ENCODE data around the gene NF2. TPM values are rescaled to one million over a fixed set of nuclear protein-coding genes. Genes with fewer than 3 reads are reported as not detected.
A peak's percentile ranks its signal among the peaks of the same experiment; 100 is the strongest.

The NF2 gene
- total and polyA plus RNA-seq, 11 donors, result 15.0 to 137 (median 52.1) TPM

DNA sequence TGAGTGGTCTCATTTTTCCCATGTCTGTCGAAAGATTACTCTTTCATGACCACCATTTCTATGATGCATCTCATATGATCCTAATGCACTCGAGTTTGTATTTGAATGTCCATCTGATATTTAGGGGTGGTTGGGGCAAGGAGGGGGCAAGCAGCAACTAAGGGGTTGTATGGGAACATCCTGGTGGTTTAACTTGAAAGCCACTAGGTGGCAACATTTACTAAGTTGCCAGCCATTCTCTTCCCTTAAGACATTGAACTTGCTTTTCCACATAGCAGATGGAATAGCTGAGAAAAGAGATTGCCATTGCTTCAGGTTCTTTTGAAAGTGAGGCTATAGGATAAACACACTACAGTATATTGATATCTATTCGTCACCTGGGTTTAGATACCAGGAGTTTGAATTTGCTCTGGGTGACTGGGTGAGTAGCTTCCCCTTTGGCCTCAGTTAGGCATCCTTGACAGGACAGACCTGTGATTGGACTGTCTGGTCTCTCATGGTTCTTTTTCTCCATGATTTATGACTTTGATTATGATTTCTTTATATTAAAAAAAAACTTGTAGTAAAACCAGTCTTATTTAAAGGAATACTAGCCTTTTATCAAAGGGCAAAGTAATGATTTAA, 32.4 kb downstream of the NF2 start:
- ATAC-seq, result peak in 2 of 4 donors; percentile 43 to 67
- TF ChIP-seq POLR2A (IDR thresholded peaks at IDR 0.05) (no peak), CTCF (IDR thresholded peaks at IDR 0.05) (peak; percentile 33 to 69 (median 50))
- H3K27me3 ChIP-seq, result no peaks in the 10 kb centered on the region
- peaks cover 0 to 40% (median 24%) of the 10 kb centered on the region in 9 donors for H3K36me3 ChIP-seq
- no peak for DNase-seq
- no peak overlapping the region for H3K4me3 ChIP-seq
- H3K9me3 ChIP-seq, result no peaks in the 10 kb centered on the region
- peaks cover 0 to 19% (median 6%) of the 10 kb centered on the region in 12 donors for H3K4me1 ChIP-seq
- intact Hi-C loops (cut with DNase I), result loop anchor here in 8 of 10 donors (2.0 to 10.0 kb wide), 7 partner anchors 61 to 456 kb away; partner anchors contain the start of gene HORMAD2 (in 1 of the 8)
- 39 to 51% (median 46%) methylated on average over 3 of the region's 3 CpGs for WGBS, 4 donors
- H3K27ac ChIP-seq, result no peak overlapping the region

DNA sequence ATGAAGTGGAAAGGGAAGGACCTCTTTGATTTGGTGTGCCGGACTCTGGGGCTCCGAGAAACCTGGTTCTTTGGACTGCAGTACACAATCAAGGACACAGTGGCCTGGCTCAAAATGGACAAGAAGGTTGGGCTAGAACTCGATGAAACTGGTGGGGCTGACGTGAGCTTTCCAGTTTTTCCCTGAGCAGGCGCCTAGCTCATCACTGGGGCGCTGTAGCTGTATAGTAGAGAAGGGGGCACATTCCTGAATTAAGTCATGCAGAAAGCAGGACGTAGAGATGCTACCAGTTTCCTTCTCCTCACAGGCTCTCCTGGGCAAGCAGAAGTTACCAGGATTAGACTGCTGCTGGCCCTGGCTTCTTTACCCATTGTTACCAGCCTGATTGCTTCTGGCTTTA, 33.3 kb downstream of the NF2 start:
- WGBS, 4 donors, result 80 to 91% (median 84%) methylated on average over 7 of the region's 7 CpGs
- TF ChIP-seq POLR2A (IDR thresholded peaks at IDR 0.05), result no peak
- no peak for TF ChIP-seq CTCF (IDR thresholded peaks at IDR 0.05)
- no peaks in the 10 kb centered on the region for H3K9me3 ChIP-seq
- peaks cover 0 to 49% (median 28%) of the 10 kb centered on the region in 9 donors for H3K36me3 ChIP-seq
- no peaks in the 10 kb centered on the region for H3K27me3 ChIP-seq
- DNase-seq (no peak), ATAC-seq (no peak)
- no peak overlapping the region for H3K27ac ChIP-seq
- H3K4me3 ChIP-seq, result no peak overlapping the region
- intact Hi-C loops (cut with DNase I), result loop anchor here in 6 of 10 donors (5.0 to 10.0 kb wide), 5 partner anchors 62 to 456 kb away; partner anchors contain the start of gene HORMAD2 (in 1 of the 6)
- peaks cover 0 to 19% (median under 1%) of the 10 kb centered on the region in 12 donors for H3K4me1 ChIP-seq

DNA sequence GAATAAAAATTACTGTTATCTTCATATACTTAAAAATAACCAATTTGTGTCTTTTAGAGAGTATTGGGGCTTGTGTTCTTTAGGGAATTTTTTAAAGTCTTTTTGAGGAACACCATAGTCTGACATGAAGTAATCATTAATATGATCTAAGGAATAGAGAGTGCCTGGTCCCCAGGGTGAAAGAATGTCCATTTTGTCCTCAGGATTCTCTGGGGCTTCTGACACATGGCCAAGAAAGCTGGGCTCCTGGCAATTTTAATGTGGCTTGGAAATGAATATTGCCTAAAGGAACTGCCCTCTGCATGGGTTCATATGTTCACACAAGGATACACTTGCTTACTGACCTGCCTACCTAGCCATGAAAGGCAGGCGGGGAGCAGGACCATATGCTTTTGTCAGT, 33.7 kb downstream of the NF2 start:
- no peak for ATAC-seq
- 96 to 100% (median 99%) methylated on average over 1 of the region's 1 CpG for WGBS, 4 donors
- H3K4me1 ChIP-seq, result peaks cover 0 to 16% (median 0%) of the 10 kb centered on the region in 12 donors
- H3K36me3 ChIP-seq, result peaks cover 0 to 54% (median 31%) of the 10 kb centered on the region in 9 donors
- TF ChIP-seq POLR2A (IDR thresholded peaks at IDR 0.05) (no peak), CTCF (IDR thresholded peaks at IDR 0.05) (no peak)
- no peak overlapping the region for H3K4me3 ChIP-seq
- no peak for DNase-seq
- H3K27me3 ChIP-seq, result no peaks in the 10 kb centered on the region
- intact Hi-C loops (cut with DNase I), result loop anchor here in 6 of 10 donors (5.0 to 10.0 kb wide), 5 partner anchors 62 to 455 kb away; partner anchors contain the start of gene HORMAD2 (in 1 of the 6)
- no peaks in the 10 kb centered on the region for H3K9me3 ChIP-seq
- no peak overlapping the region for H3K27ac ChIP-seq

DNA sequence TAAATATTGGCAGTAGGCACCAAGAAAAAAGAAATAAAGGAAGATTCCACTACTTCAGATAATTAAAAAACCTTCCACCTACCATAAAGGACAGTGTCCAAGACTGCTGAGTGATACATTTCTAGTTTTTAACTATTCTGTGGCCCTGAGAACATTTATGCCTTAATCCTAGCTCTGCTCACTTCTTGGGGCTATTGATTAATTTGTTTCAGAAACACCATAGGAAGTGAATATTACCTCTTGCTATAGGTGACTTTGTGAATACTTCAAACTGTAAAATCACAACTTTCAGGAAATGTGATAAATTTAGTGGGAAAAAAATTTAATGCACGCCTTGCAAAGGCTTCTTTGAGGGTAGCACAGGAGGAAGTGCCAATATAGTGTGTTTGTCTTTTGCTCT, 35.2 kb downstream of the NF2 start:
- peaks cover 0 to 64% (median 37%) of the 10 kb centered on the region in 9 donors for H3K36me3 ChIP-seq
- 93 to 100% (median 95%) methylated on average over 1 of the region's 1 CpG for WGBS, 4 donors
- no peak for TF ChIP-seq CTCF (IDR thresholded peaks at IDR 0.05)
- no peak for TF ChIP-seq POLR2A (IDR thresholded peaks at IDR 0.05)
- no peak overlapping the region for H3K4me3 ChIP-seq
- H3K4me1 ChIP-seq, result peaks cover 0 to 9% (median 0%) of the 10 kb centered on the region in 12 donors
- no peak for ATAC-seq
- H3K27ac ChIP-seq, result no peak overlapping the region
- intact Hi-C loops (cut with DNase I), result loop anchor here in 6 of 10 donors (5.0 to 10.0 kb wide), 5 partner anchors 64 to 454 kb away; partner anchors contain the start of gene HORMAD2 (in 1 of the 6)
- no peaks in the 10 kb centered on the region for H3K27me3 ChIP-seq
- no peak for DNase-seq
- no peaks in the 10 kb centered on the region for H3K9me3 ChIP-seq
